GM23248 (cell line): Measurements from ENCODE around the gene MAP2. TPM values are rescaled to one million over a fixed set of nuclear protein-coding genes. Genes with fewer than 3 reads are reported as not detected.

Experiments used
- DNase-seq: peaks from one replicate; pipeline ENCODE4 v3.0.0-alpha.2; 2015
- H2AFZ ChIP-seq: fragments of 200-600 bp; sonication (generic); 2 replicates; pipeline ENCODE4 v1.6.1; 2016; ENCODE audit warnings: antibody characterized with exemption
- H3F3A ChIP-seq: fragments of 200-600 bp; sonication (generic); 2 replicates; pipeline ENCODE4 v1.6.1; 2016; ENCODE audit warnings: mild to moderate bottlenecking, antibody characterized with exemption, mixed run types; ENCODE audit not compliant: insufficient read depth
- H3K27ac ChIP-seq: fragments of 200-600 bp; sonication (generic); 2 replicates; pipeline ENCODE4 v1.5.1; 2016; ENCODE audit warnings: mild to moderate bottlenecking
- H3K27me3 ChIP-seq: fragments of 200-600 bp; sonication (generic); replicated peaks from 2 replicates; pipeline ENCODE4 v1.6.1; 2016; ENCODE audit warnings: mild to moderate bottlenecking; ENCODE audit not compliant: insufficient read depth
- H3K36me3 ChIP-seq: fragments of 200-600 bp; sonication (generic); 2 replicates; pipeline ENCODE4 v1.6.1; 2016; ENCODE audit warnings: low read depth, mild to moderate bottlenecking
- H3K4me1 ChIP-seq: fragments of 200-600 bp; sonication (generic); 2 replicates; pipeline ENCODE4 v1.6.1; 2016; ENCODE audit warnings: mild to moderate bottlenecking; ENCODE audit not compliant: insufficient read depth
- H3K4me2 ChIP-seq: fragments of 200-600 bp; sonication (generic); one replicate; pipeline ENCODE4 v1.6.1; 2016; ENCODE audit warnings: mild to moderate bottlenecking; ENCODE audit not compliant: unreplicated experiment
- H3K4me3 ChIP-seq: fragments of 200-600 bp; sonication (generic); 2 replicates; pipeline ENCODE4 v1.5.1; 2016; ENCODE audit warnings: mild to moderate bottlenecking
- H3K79me2 ChIP-seq: fragments of 200-600 bp; sonication (generic); 2 replicates; pipeline ENCODE4 v1.6.1; 2016; ENCODE audit warnings: mild to moderate bottlenecking; ENCODE audit not compliant: insufficient read depth
- H3K9ac ChIP-seq: fragments of 200-600 bp; sonication (generic); 2 replicates; pipeline ENCODE4 v1.6.1; 2016; ENCODE audit warnings: mild to moderate bottlenecking
- H3K9me2 ChIP-seq: fragments of 200-600 bp; sonication (generic); 2 replicates; pipeline ENCODE4 v1.6.1; 2016; ENCODE audit warnings: mixed run types, mild to moderate bottlenecking, moderate library complexity; ENCODE audit not compliant: insufficient read depth
- H3K9me3 ChIP-seq: fragments of 200-600 bp; sonication (generic); one replicate; pipeline ENCODE4 v1.6.1; 2017; ENCODE audit warnings: low read depth
- H4K20me1 ChIP-seq: fragments of 200-600 bp; sonication (generic); 2 replicates; pipeline ENCODE4 v1.6.0; 2016; ENCODE audit not compliant: insufficient read depth
- EZH2 ChIP-seq: fragments of 200-600 bp; sonication (generic); IDR thresholded peaks from 2 replicates; pipeline ENCODE4 v1.6.1; 2018; ENCODE audit warnings: antibody characterized with exemption, mild to moderate bottlenecking; ENCODE audit not compliant: insufficient read depth, poor library complexity, severe bottlenecking
- EZH2phosphoT487 ChIP-seq: fragments of 200-600 bp; sonication (generic); IDR thresholded peaks from 2 replicates; pipeline ENCODE4 v1.6.1; 2018; ENCODE audit warnings: antibody characterized with exemption, moderate library complexity, mild to moderate bottlenecking, low read depth; ENCODE audit not compliant: insufficient read depth
- WGBS, 2 experiments: methylation state at CpG; one replicate each; pipeline ENCODE4 v1.1.6; 2015 to 2017; ENCODE audit warnings: low lambda C conversion rate in 2 of 2, low coverage in 1 of 2; ENCODE audit errors: missing lambda C conversion rate in 2 of 2; 5-methylcytosine and 5-hydroxymethylcytosine counted together
- in situ Hi-C: fragments of 300-500 bp; cut with MboI; formaldehyde crosslinking; loops from 2 replicates; pipeline ENCODE4 v1.15.0; 2020
- polyA plus RNA-seq: library from polyadenylated mRNA; unstranded; fragments of >200 nt; fragmentation: Nextera tagmentation; extraction: Ambion mirVana; gene quantifications from 2 replicates; pipeline ENCODE4 v1.2.1, GENCODE V29; 2016
- total RNA-seq: library from RNA; depleted of rRNA; stranded (reverse); fragments of >200 nt; shearing (Covaris generic); gene quantifications from 2 replicates; pipeline ENCODE4 v1.2.3, GENCODE V29; 2014

Gene MAP2
- total and polyA plus RNA-seq, 2 experiments from 2014 or later, result 1.1 to 7.6 TPM

DNA sequence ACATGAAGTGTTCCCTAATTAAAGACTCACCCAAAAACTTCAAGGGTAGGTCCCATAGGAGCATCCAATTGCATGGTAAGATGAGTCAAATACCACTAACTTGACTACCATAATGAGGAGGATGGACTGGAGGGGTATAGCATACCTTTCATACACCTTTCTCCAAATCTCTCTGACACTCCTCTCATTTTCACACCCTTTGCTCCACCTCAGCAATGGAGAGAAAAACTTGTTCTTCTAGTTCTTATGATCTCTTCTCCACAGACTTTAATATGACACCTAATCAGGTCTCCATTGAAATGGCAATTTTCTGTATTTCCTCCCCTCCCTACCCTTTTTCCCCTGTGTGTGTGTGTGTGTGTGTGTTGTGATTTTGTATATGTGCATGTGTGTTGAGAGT, 41.1 kb upstream of the MAP2 start:
- Histone ChIP-seq H3K9me3 (no peaks in the 10 kb centered on the region), H3K27me3 (no peaks in the 10 kb centered on the region; the same call in 1 of the 2 replicates), H2AFZ (no peak overlapping the region), H3K36me3 (no peaks in the 10 kb centered on the region), H3K4me1 (peaks cover 4% of the 10 kb centered on the region; the same call in 1 of the 2 replicates), H3K27ac (no peak overlapping the region), H3F3A (peaks cover 8% of the 10 kb centered on the region), H3K9me2 (no peaks in the 10 kb centered on the region), H3K4me2 (no peak overlapping the region), H3K9ac (no peak overlapping the region), H3K4me3 (no peak overlapping the region), H3K79me2 (no peaks in the 10 kb centered on the region), H4K20me1 (no peaks in the 10 kb centered on the region)
- in situ Hi-C loops, result no loop called here
- no peak for TF ChIP-seq EZH2
- no peak for TF ChIP-seq EZH2phosphoT487
- no peak for DNase-seq

GRCh38 chr2:209383212-209383611, 40.6 kb upstream of the MAP2 start:
- Histone ChIP-seq H3K9me3 (no peaks in the 10 kb centered on the region), H3K4me1 (peaks cover 4% of the 10 kb centered on the region; the same call in 1 of the 2 replicates), H4K20me1 (no peaks in the 10 kb centered on the region), H3K4me3 (no peak overlapping the region), H3K9ac (no peak overlapping the region), H2AFZ (no peak overlapping the region), H3K9me2 (no peaks in the 10 kb centered on the region), H3K79me2 (no peaks in the 10 kb centered on the region), H3K27ac (no peak overlapping the region), H3F3A (peaks cover 8% of the 10 kb centered on the region), H3K4me2 (peak overlapping the region; percentile 46), H3K36me3 (no peaks in the 10 kb centered on the region), H3K27me3 (no peaks in the 10 kb centered on the region; the same call in 1 of the 2 replicates)
- peak; percentile 83 for DNase-seq
- in situ Hi-C loops, result no loop called here
- TF ChIP-seq EZH2, result no peak
- no peak for TF ChIP-seq EZH2phosphoT487

DNA sequence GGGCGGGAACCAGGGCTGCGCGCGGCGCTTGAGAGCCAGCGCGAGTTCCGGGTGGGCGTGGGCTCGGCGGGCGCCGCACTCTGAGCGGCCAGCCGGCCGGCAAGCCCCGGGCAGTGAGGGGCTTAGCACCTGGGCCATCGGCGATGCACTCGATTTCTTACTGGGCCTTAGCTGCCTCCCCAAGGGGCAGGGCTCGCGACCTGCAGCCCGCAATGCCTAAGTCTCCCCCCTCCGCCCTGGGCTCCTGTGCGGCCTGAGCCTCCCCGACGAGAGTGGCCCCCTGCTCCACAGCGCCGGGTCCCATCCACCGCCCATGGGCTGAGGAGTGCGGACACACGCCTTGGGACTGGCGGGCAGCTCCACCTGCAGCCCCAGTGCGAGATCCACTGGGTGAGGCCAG, 36.5 kb upstream of the MAP2 start:
- Histone ChIP-seq H4K20me1 (no peaks in the 10 kb centered on the region), H3K4me1 (peaks cover 17% of the 10 kb centered on the region), H2AFZ (no peak overlapping the region), H3K9ac (no peak overlapping the region), H3K36me3 (no peaks in the 10 kb centered on the region), H3K4me3 (no peak overlapping the region), H3K4me2 (no peak overlapping the region), H3K27me3 (peaks cover 3% of the 10 kb centered on the region; the same call in 1 of the 2 replicates), H3K27ac (no peak overlapping the region), H3K9me3 (no peaks in the 10 kb centered on the region), H3K9me2 (no peaks in the 10 kb centered on the region), H3K79me2 (no peaks in the 10 kb centered on the region), H3F3A (peaks cover 21% of the 10 kb centered on the region)
- in situ Hi-C loops, result no loop called here
- DNase-seq, result no peak
- WGBS, 2 experiments, result 91 to 93% methylated on average over 14 to 34 of the region's 34 CpGs
- TF ChIP-seq EZH2 (no peak), EZH2phosphoT487 (no peak)

GRCh38 chr2:209388446-209389037, 35.3 kb upstream of the MAP2 start:
- 49 to 69% methylated on average over 4 of the region's 4 CpGs for WGBS, 2 experiments
- Histone ChIP-seq H3K36me3 (no peaks in the 10 kb centered on the region), H3K4me2 (no peak overlapping the region), H3K9me3 (no peaks in the 10 kb centered on the region), H4K20me1 (no peaks in the 10 kb centered on the region), H3K9me2 (no peaks in the 10 kb centered on the region), H3K79me2 (no peaks in the 10 kb centered on the region), H3K4me3 (no peak overlapping the region), H3K27me3 (peaks cover 3% of the 10 kb centered on the region; the same call in 1 of the 2 replicates), H2AFZ (no peak overlapping the region), H3K27ac (no peak overlapping the region), H3F3A (peaks cover 25% of the 10 kb centered on the region), H3K9ac (no peak overlapping the region), H3K4me1 (peaks cover 24% of the 10 kb centered on the region)
- in situ Hi-C loops, result no loop called here
- DNase-seq, result no peak
- TF ChIP-seq EZH2 (no peak), EZH2phosphoT487 (no peak)

DNA sequence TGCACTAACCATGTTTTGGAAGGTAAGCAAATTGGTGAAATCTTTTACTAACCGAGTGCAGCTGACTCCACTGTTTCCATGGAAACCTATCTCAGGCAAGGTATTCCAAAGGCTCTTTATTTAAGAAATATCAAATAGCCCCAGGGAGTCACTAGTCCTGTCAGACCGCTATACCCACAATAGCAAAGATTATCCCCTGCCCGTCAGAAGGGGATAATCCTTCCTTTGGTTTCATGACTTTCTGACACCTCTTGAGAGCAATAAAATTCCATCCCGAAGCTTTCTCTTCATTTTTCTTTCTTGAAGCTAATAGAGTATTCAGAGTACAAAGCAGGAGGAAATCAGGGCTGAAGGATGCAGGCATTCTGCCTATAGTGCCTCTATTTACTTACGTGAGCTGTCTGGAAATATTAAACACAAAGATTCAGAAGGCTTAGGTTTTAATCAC, 34.7 kb upstream of the MAP2 start:
- Histone ChIP-seq H3K4me1 (peaks cover 22% of the 10 kb centered on the region), H3K27ac (no peak overlapping the region), H3F3A (peaks cover 23% of the 10 kb centered on the region), H3K4me2 (no peak overlapping the region), H4K20me1 (no peaks in the 10 kb centered on the region), H2AFZ (no peak overlapping the region), H3K9ac (no peak overlapping the region), H3K36me3 (no peaks in the 10 kb centered on the region), H3K9me2 (no peaks in the 10 kb centered on the region), H3K79me2 (no peaks in the 10 kb centered on the region), H3K27me3 (peaks cover 3% of the 10 kb centered on the region), H3K9me3 (no peaks in the 10 kb centered on the region), H3K4me3 (no peak overlapping the region)
- in situ Hi-C loops, result no loop called here
- no peak for TF ChIP-seq EZH2
- TF ChIP-seq EZH2phosphoT487, result no peak
- 39 to 44% methylated on average over 5 of the region's 5 CpGs for WGBS, 2 experiments
- no peak for DNase-seq
